Karpas-422 (cell line): ENCODE results near the gene TMEM125. TPM values are rescaled to one million over a fixed set of nuclear protein-coding genes. Genes with fewer than 3 reads are reported as not detected.

Experiments used
- DNase-seq: peaks from one replicate; pipeline ENCODE4 v3.0.0-alpha.2; 2015
- H2AFZ ChIP-seq: fragments of 200-600 bp; sonication (generic); 2 replicates; pipeline ENCODE4 v1.6.1; 2014; ENCODE audit warnings: antibody characterized with exemption, low read length, mixed read lengths
- H3K27ac ChIP-seq: fragments of 200-600 bp; sonication (generic); 2 replicates; pipeline ENCODE4 v1.5.1; 2014; ENCODE audit warnings: mild to moderate bottlenecking, low read length, moderate library complexity
- H3K27me3 ChIP-seq: fragments of 200-600 bp; sonication (generic); 2 replicates; pipeline ENCODE4 v1.6.1; 2014; ENCODE audit warnings: low read length, mixed read lengths
- H3K36me3 ChIP-seq: fragments of 200-600 bp; sonication (generic); 2 replicates; pipeline ENCODE4 v1.6.1; 2014; ENCODE audit warnings: low read length, mixed read lengths; ENCODE audit not compliant: insufficient read depth
- H3K4me1 ChIP-seq: fragments of 200-600 bp; sonication (generic); 2 replicates; pipeline ENCODE4 v1.6.1; 2014; ENCODE audit warnings: mild to moderate bottlenecking, low read length, mixed read lengths
- H3K4me2 ChIP-seq: fragments of 200-600 bp; sonication (generic); 2 replicates; pipeline ENCODE4 v1.6.1; 2014; ENCODE audit warnings: low read length, low read depth, mild to moderate bottlenecking; ENCODE audit not compliant: poor library complexity, severe bottlenecking
- H3K4me3 ChIP-seq: fragments of 200-600 bp; sonication (generic); 2 replicates; pipeline ENCODE4 v1.5.1; 2014; ENCODE audit warnings: mild to moderate bottlenecking, antibody characterized with exemption, low read length, mixed read lengths
- H3K79me2 ChIP-seq: fragments of 200-600 bp; sonication (generic); 2 replicates; pipeline ENCODE4 v1.6.1; 2014; ENCODE audit warnings: mild to moderate bottlenecking, low read length, mixed read lengths
- H3K9ac ChIP-seq: fragments of 200-600 bp; sonication (generic); 2 replicates; pipeline ENCODE4 v1.6.0; 2014; ENCODE audit warnings: low read length
- H3K9me2 ChIP-seq: fragments of 200-600 bp; sonication (generic), shearing (Covaris generic); replicated peaks from 2 replicates; pipeline ENCODE4 v1.6.0; 2014; ENCODE audit warnings: mild to moderate bottlenecking, low read length, moderate library complexity; ENCODE audit not compliant: insufficient read depth
- H3K9me3 ChIP-seq: fragments of 300-700, 200-600 bp; sonication (generic); 2 replicates; pipeline ENCODE4 v1.6.1; 2014; ENCODE audit warnings: low read length, mixed read lengths
- H4K20me1 ChIP-seq: fragments of 200-600 bp; sonication (generic); 2 replicates; pipeline ENCODE4 v1.6.1; 2014; ENCODE audit warnings: mild to moderate bottlenecking, antibody characterized with exemption, low read length, low read depth; ENCODE audit not compliant: insufficient read depth
- total RNA-seq: library from RNA; depleted of rRNA; stranded (reverse); fragments of >200 nt; shearing (Covaris generic); gene quantifications from 2 replicates; pipeline ENCODE4 v1.2.3, GENCODE V29; 2014; ENCODE audit warnings: low replicate concordance; rRNA removed

The TMEM125 gene
- total RNA-seq: not detected in 2 replicates

- Histone ChIP-seq H3K4me1 (no peaks in the 10 kb centered on the region), H3K79me2 (no peaks in the 10 kb centered on the region), H3K9ac (no peak within 1 kb of the TSS), H3K9me3 (no peaks in the 10 kb centered on the region), H4K20me1 (no peaks in the 10 kb centered on the region), H3K27me3 (no peaks in the 10 kb centered on the region), H3K4me3 (no peak within 1 kb of the TSS), H3K4me2 (no peak within 1 kb of the TSS), H3K36me3 (no peaks in the 10 kb centered on the region), H3K27ac (no peak within 1 kb of the TSS), H2AFZ (no peak within 1 kb of the TSS), H3K9me2 (no peaks in the 10 kb centered on the region)
- DNase-seq: no peak
These were observed at the start of gene TMEM125 for GRCh38 chr1:43269627-43270375. TMEM125 (plus strand) TSS chr1:43269983; CDS start chr1:43272723, 2,740 bp downstream.

GRCh38 chr1:43220905-43221778, 48.6 kb upstream of the TMEM125 start:
- H3K27me3 ChIP-seq: no peaks in the 10 kb centered on the region
- H3K4me1 ChIP-seq: peaks cover 4% of the 10 kb centered on the region; the same call in 1 of the 2 replicates
- no peak overlapping the region for H3K4me3 ChIP-seq
- H3K79me2 ChIP-seq: no peaks in the 10 kb centered on the region
- DNase-seq: no peak
- H3K4me2 ChIP-seq: no peak overlapping the region
- H4K20me1 ChIP-seq: no peaks in the 10 kb centered on the region
- H3K27ac ChIP-seq: no peak overlapping the region
- no peak overlapping the region for H3K9ac ChIP-seq
- H2AFZ ChIP-seq: no peak overlapping the region; the same call in 1 of the 2 replicates
- H3K36me3 ChIP-seq: no peaks in the 10 kb centered on the region
- no peaks in the 10 kb centered on the region for H3K9me2 ChIP-seq
- no peaks in the 10 kb centered on the region for H3K9me3 ChIP-seq

GRCh38 chr1:43221797-43222196, 48.0 kb upstream of the TMEM125 start:
- Histone ChIP-seq H3K9me2 (no peaks in the 10 kb centered on the region), H3K27ac (no peak overlapping the region), H3K4me1 (peaks cover 4% of the 10 kb centered on the region; the same call in 1 of the 2 replicates), H3K79me2 (no peaks in the 10 kb centered on the region), H3K9me3 (no peaks in the 10 kb centered on the region), H3K36me3 (no peaks in the 10 kb centered on the region), H2AFZ (no peak overlapping the region; the same call in 1 of the 2 replicates), H3K27me3 (no peaks in the 10 kb centered on the region), H3K9ac (no peak overlapping the region), H4K20me1 (no peaks in the 10 kb centered on the region), H3K4me2 (no peak overlapping the region), H3K4me3 (no peak overlapping the region)
- no peak for DNase-seq

GRCh38 chr1:43222879-43223278, 46.9 kb upstream of the TMEM125 start:
- Histone ChIP-seq H3K9me3 (no peaks in the 10 kb centered on the region), H3K36me3 (no peaks in the 10 kb centered on the region), H3K27ac (no peak overlapping the region), H3K79me2 (no peaks in the 10 kb centered on the region), H2AFZ (no peak overlapping the region), H4K20me1 (no peaks in the 10 kb centered on the region), H3K9ac (no peak overlapping the region), H3K27me3 (no peaks in the 10 kb centered on the region), H3K9me2 (no peaks in the 10 kb centered on the region), H3K4me2 (no peak overlapping the region), H3K4me1 (peaks cover 4% of the 10 kb centered on the region; the same call in 1 of the 2 replicates), H3K4me3 (no peak overlapping the region)
- DNase-seq: no peak

GRCh38 chr1:43225168-43225567, 44.6 kb upstream of the TMEM125 start:
- H3K4me1 ChIP-seq: peaks cover 4% of the 10 kb centered on the region; the same call in 1 of the 2 replicates
- no peak overlapping the region for H3K27ac ChIP-seq
- H3K36me3 ChIP-seq: no peaks in the 10 kb centered on the region
- no peak overlapping the region for H3K4me2 ChIP-seq
- H3K27me3 ChIP-seq: no peaks in the 10 kb centered on the region
- H3K79me2 ChIP-seq: no peaks in the 10 kb centered on the region
- H3K9me3 ChIP-seq: no peaks in the 10 kb centered on the region
- H3K4me3 ChIP-seq: no peak overlapping the region
- H3K9ac ChIP-seq: no peak overlapping the region
- no peaks in the 10 kb centered on the region for H3K9me2 ChIP-seq
- no peak for DNase-seq
- no peak overlapping the region for H2AFZ ChIP-seq
- no peaks in the 10 kb centered on the region for H4K20me1 ChIP-seq

GRCh38 chr1:43227143-43227764, 42.5 kb upstream of the TMEM125 start:
- Histone ChIP-seq H2AFZ (no peak overlapping the region), H3K9me2 (no peaks in the 10 kb centered on the region), H3K4me1 (no peaks in the 10 kb centered on the region), H3K4me2 (no peak overlapping the region), H3K27ac (no peak overlapping the region), H3K27me3 (no peaks in the 10 kb centered on the region), H3K36me3 (no peaks in the 10 kb centered on the region), H3K9me3 (no peaks in the 10 kb centered on the region), H3K4me3 (no peak overlapping the region), H3K9ac (no peak overlapping the region), H3K79me2 (no peaks in the 10 kb centered on the region), H4K20me1 (no peaks in the 10 kb centered on the region)
- DNase-seq: peak; percentile 93

GRCh38 chr1:43229826-43230780, 39.7 kb upstream of the TMEM125 start:
- Histone ChIP-seq H3K27me3 (no peaks in the 10 kb centered on the region), H3K4me1 (no peaks in the 10 kb centered on the region), H3K9me3 (no peaks in the 10 kb centered on the region), H3K36me3 (no peaks in the 10 kb centered on the region), H2AFZ (no peak overlapping the region), H3K79me2 (no peaks in the 10 kb centered on the region), H3K4me2 (no peak overlapping the region), H3K27ac (no peak overlapping the region), H3K9me2 (no peaks in the 10 kb centered on the region), H3K9ac (no peak overlapping the region), H3K4me3 (no peak overlapping the region), H4K20me1 (no peaks in the 10 kb centered on the region)
- DNase-seq: no peak
